Astrocyte of the hippocampus (primary cell): ENCODE measurements around the gene GNL1.
"Not testable (repeated sequence)": the region's sequence is repeated elsewhere in the genome, so short reads cannot be mapped to it uniquely, and the experiment has no call there.

Source experiments
- DNase-seq: peaks from one replicate; pipeline ENCODE4 v3.0.0; 2011; ENCODE audit warnings: low read depth, low spot score

Gene GNL1

DNA sequence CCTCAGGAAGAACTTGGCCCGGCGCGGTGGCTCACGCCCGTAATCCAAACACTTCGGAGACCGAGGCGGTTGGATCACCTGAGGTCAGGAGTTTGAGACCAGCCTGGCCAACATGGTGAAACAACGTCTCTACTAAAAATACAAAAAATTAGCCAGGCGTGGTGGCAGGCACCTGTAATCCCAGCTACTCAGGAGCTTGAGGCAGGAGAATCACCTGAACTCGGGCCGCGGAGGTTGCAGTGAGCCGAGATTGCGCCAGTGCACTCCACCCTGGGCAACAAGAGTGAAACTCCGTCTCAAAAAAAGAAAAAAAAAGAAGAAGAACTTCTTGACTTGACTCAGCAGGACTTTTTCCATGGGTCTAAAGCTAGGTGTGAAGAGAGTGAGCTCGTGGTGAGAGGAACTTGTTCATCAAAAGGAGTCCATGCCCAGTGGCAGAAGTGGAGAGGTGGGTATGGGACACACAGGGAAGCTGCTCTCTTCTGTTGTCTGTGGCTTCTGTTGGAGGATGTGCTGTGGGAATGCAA is 26.9 kb downstream of the GNL1 start:
- not testable (repeated sequence) for DNase-seq

DNA sequence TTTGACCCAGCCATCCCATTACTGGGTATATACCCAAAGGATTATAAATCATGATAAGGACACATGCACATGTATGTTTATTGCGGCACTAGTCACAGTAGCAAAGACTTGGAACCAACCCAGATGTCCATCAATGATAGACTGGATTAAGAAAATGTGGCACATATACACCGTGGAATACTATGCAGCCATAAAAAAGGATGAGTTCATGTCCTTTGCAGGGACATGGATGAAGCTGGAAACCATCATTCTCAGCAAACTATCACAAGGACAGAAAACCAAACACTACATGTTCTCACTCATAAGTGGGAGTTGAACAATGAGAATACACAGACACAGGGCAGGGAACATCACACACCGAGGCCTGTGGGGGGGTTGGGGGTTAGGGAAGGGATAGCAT is 29.8 kb downstream of the GNL1 start:
- not testable (repeated sequence) for DNase-seq

DNA sequence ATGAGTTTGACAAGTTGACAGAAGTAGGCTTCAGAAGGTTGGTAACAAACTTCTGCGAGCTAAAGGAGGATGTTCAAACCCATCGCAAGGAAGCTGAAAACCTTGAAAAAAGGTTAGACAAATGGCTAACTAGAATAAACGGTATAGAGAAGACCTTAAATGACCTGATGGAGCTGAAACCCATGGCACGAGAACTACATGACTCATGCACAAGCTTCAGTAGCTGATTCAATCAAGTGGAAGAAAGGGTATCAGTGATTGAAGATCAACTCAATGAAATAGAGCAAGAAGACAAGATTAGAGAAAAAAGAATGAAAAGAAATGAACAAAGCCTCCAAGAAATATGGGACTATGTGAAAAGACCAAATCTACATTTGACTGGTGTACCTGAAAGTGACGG is 34.3 kb downstream of the GNL1 start:
- DNase-seq, result not testable (repeated sequence)

DNA sequence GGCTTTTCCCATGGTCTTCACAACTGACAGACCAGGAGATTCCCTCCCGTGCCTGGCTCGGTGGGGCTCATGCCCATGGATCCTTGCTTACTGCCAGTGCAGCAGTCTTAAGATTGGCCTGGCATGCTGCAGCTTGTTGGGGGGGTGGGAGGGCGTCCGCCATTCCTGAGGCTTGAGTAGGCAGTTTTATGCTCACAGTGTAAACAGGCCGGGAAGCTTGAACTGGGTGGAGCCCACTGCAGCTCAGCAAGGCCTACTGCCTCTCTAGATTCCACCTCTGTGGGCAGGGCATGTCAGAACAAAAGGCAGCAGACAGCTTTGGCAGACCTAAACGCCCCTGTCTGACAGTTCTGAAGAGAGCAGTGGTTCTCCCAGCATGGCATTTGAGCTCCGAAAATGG is 35.2 kb downstream of the GNL1 start:
- DNase-seq, result peak; percentile 37

DNA sequence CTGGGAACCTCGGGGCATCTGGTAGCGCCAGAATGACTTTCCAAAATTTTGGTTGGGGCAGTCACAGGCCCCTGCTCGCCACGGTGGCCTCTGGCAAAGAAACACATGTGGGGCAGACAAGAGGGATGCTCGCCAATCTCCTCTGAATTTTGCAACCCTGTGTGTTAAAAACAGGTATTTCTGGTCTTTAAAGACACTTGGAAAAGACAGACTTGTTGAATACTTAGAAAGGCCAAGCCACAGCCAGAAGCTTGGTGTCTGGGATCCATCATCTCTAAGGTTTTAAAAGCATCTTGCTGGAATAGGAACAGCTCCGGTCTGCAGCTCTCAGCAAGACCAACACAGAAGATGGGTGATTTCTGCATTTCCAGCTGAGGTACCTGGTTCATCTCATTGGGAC is 35.8 kb downstream of the GNL1 start:
- DNase-seq, result no peak

DNA sequence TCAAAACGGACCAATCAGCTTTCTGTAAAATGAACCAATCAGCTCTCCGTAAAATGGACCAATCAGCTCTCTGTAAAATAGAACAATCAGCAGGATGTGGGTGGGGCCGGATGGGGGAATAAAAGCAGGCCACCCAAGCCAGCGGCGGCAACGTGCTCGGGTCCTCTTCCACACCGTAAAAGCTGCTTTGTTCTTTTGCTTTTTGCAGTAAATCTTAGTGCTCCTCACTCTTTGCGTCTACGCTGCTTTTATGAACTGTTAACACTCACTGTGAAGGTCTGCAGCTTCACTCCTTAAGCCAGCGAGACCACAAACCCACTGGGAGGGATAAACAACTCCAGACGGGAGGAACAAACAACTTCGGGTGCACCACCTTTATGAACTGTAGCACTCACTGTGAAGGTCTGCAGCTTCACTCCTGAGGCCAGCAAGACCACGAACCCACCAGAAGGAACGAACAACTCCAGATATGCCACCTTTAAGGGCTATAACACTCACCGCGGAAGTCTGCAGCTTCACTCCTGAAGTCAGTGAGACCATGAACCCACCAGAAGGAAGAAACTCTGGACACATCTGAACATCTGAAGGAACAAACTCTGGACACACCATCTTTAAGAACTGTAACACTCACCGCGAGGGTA is 37.7 kb downstream of the GNL1 start:
- DNase-seq, result not testable (repeated sequence)

DNA sequence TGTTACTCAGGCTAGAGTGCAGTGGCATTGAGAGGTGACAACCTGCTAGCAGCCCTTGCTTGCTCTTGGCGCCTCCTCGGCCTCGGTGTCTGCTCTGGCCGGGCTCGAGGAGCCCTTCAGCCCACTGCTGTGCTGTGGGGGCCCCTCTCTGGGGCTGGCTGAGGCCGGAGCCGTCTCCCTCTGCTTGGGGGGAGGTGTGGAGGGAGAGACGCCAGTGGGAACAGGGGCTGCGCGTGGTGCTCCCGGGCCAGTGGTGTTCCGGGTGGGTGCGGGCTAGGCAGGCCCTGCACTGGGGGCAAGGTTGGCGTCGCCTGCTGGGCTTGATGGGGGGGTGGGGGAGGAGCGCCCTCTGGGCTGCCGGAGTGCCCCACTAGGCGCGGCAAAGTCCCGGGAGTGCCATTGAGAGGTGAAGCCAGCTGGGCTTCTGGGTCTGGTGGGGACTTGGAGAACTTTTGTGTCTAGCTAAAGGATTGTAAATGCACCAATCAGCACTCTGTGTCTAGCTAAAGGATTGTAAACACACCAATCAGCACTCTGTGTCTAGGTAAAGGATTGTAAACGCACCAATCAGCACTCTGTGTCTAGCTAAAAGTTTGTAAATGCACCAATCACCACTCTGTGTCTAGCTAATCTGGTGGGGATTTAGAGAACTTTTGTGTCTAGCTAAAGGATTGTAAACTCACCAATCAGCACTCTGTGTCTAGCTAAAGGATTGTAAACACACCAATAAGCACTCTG is 38.4 kb downstream of the GNL1 start:
- not testable (repeated sequence) for DNase-seq

DNA sequence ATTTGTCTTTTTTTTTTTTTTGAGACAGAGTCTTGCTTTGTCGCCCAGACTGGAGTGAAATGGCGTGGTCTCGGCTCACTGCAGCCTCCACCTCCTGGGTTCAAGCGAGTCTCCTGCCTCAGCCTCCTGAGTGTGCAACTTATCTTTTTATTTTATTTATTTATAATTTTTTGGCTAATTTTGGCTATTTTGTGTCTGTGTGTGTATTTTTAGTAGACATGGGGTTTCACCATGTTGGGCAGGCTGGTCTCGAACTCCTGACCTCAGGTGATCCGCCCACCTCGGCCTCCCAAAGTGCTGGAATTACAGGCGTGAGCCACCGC is 39.6 kb downstream of the GNL1 start:
- not testable (repeated sequence) for DNase-seq

DNA sequence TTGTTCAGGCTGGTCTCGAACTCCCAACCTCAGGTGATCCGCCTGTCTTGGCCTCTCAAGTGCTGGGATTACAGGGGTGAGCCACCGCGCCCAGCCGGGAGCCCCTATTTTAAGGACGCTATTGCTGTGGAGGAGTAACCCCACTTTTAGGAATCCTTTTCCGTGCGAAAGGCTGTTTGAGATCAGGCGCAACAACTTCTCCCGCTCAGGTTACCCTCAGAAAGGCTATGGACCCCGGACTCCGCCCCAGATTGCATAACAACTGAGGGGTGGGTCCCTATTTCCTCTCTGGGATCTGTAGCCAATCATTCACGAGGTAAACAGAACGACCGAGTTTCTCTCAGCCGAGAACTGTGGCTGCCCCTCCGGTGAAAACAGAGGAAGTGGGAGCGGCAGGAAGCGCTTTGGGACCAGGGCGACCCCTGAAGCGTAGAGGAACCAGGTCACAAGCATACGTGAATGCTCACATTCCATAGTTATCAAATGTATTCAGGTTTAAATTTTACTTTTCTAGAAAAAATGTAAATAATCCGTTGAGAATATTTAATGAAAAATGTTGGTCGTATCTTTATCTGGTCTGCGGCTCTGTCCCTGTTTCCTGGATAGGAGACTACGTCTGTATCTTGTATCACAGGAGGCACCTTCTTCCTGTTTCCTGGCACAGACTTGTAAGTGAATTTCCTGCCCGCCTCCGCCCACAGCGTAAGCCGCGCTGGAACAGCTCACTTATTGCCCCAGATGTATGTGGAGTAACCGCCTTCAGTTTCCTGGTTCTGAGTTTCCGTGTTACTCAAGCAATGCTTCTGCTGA is 40.1 kb downstream of the GNL1 start:
- peak; percentile 88 for DNase-seq

DNA sequence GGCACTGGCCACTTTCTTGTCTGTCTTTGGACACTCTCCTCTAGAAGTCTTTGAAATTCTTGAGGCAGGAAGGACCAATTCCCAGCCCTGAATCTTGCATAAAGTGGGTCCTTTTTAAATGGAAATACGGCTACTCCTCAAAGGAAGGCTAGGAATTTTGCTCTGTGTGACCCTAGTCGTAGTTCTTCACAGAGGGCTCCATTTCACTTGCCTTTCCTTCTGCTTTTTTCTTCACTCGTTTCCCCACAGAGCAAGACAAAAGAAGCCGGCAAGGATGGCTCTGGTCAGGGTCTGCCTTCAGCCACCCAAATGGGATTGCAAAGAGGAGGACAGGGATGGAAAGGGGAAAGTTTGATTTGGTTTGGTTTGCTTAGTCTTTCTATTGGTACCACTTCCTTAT is 41.2 kb downstream of the GNL1 start:
- DNase-seq, result no peak

DNA sequence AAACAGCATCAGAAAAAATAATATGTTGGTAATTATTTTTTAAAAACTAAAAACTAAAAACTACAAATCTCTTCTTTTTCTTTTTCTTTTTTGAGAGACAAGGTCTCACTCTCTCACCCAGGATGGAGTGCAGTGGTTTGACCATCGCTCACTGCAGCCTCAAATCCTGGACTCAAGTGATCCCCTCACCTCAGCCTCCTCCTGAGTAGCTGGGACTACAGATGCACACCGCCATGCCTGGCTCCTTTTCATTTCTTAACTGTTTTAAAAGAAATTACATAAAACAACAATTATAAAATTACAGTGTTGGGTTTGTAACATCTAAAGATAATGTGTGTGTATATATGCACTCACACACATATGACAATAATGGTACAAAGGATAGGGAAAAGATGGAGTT is 42.8 kb downstream of the GNL1 start:
- no peak for DNase-seq

DNA sequence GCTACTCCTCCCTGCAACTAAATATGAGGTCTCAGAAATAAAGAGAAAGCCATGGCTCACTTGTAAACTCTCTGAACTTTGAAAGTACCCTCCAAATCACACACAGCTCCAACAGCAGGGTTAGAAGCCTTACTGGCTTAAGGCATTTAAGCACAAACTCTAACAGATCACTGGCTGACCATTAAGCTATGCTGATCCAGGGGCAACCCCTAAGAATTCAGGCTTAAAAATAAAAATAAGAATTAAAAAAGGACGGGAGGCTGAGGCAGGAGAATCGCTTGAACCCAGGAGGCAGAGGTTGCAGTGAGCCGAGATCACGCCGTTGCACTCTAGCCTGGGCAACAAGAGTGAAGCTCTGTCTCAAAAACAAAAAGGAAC is 45.1 kb downstream of the GNL1 start:
- DNase-seq, result no peak

DNA sequence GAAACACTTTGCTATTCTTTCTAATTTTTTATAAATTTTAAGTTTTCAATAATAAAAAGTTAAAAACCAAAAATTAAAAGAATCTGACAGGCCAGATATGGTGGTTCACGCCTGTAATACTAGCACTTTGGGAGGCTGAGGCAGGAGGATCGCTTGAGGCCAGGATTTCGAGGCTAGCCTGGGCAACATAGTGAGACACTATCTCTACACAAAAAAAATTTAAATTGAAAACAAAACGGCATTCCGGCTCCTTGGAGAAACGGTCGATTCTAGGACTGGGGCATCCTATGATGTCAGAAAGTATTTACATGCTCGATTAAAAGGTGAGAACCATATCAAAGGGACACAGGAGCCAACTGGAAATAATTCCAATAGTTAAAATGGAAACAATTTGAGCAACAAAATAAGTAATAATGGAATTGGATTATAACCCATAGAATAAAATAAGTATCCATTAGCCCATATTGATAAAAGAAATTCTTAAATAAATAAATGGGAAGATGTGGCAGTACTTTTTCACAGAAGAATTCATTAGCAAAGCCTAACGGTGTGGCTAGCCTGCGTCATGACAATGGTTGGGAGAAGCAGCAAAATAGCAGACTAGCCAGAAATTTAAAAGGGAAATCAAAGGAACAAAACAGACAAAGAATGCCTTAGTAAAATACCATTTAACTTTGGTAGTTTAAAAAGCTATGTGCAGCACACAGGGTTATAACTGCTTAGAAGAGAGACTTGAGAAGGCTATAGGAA is 45.7 kb downstream of the GNL1 start:
- DNase-seq, result no peak

DNA sequence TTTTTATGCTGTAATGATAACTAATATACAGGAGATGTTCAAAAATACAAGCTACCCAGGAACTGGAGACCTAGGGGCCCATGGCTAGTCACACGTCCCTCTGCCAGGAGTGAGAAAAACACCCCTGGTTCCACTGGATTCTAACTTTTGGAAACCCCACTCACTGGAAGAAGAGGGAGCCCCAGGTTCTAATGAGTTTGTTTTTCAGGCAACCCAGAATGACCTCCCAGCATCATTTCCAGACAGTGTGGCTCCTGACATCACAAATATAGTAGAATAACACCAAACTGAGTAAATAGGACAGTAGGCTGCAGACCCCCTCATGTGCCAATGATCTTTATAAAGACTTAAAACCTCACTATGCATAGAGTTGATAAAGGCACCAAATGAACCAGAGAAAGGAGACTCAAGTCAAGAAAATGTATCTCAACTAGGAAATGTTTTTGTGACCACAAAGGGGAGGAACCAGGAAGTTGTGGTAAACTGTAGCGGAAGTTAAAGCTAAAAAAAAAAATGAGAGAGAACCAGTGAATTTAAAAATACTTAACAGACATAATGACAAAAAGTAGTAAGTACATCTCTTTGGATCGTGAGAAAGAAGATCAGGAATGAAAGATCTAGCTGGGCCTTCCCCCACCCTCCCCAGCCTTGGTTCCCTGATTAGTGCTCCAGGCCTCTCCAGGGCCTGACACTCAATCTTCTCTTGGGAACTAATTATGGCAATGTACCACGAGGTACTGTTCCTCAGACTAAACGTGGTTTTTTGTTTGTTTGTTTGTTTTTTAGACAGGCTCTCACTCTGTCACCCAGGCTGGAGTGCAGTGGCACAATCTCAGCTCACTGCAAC is 47.2 kb downstream of the GNL1 start:
- no peak for DNase-seq

DNA sequence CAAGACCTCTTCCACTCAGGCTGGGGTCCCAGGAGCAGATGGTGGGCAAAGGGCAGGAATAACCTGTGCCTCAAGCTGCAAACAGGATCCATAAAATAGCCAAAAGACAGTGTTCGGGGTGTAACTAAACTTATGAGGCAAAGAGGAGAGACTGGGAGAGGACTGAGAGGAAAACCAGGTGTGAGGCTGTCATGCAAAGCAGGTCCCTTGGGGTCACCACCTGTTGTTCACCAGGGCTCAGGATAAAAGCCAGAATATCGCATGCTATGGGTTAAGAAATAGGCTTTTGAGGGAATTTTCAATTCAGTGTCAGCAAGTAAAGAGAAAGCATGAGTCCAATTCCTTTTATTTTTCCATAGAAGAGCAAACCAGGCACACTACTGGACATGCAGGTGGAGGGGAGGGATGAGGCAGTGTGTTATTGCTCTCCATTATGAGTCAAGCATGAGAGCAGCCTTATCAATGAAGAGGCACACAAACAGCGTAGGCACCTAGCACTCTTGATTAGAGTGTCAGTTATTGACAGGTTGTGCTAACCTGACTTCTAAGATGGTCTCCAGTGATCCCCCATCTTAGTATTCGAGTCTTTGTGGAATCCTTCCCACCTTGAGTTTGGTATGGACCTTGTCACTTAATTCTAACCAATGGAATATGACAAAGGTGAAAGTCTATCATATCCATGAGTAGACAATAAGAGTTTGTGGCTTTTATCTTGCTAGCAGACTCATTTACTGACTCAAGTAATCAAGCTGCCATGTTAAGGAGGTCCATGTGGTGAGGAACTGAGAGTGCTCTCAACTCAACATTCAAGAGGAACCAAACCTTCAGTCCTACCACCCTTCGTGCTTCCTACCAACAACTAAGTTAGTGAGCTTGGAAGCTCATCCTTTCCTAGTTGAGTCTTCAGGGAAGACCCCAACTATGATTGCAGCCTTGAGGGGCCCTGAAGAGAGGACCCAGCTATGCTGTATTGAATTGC is 48.2 kb downstream of the GNL1 start:
- no peak for DNase-seq

DNA sequence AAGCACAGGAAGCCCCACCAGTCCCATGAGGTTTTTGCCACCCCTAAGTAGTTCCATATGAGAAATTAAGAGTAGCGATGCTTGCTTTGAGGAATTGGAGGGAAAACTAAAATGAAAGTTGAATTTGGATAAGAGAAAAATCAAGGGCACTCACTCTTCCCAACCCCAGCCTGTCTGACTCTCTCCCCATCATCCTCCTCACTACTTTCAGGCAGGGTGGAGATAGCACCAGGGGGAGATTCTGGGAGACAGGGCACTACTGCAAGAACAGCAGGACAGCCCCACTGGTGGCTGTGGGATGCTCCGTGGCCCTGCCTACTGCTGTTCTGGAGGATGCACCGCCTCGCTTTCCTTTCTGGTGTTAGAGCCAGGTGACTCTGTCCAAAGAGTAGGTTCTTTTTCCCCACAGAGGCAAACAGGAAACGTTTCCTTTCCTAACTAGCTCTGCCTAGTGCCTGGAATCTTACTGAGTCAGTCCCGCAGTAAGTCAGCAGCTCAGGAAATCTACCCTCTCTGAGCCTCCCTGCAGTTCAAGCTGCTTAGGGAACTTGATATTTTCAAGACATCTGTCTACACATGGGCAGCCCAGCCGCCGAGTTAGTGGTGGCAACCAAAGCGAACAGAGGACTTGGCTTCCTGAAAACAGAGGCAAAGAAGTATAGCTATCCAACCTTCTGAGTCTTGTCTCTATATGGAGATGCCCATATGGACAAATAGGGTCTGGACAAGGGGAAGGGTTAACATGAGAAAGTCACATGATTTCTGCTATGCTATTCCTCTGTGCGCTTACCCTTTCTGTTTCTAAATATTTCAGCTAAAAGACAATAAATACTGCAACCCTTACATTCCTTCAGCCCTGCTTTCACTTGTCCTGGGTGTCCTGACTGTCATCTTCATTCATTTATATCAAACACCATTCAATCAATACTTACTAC is 55.6 kb downstream of the GNL1 start:
- no peak for DNase-seq

DNA sequence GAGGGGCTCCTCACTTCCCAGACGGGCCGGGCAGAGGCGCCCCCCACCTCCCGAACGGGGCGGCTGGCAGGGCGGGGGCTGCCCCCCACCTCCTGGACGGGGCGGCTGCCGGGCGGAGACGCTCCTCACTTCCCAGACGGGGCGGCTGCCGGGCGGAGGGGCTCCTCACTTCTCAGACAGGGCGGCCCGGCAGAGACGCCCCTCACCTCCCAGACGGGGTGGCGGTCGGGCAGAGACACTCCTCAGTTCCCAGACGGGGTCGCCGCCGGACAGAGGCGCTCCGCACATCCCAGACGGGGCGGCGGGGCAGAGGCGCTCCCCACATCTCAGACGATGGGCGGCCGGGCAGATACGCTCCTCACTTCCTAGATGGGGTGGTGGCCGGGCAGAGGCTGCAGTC is 57.6 kb downstream of the GNL1 start:
- DNase-seq, result not testable (repeated sequence)

DNA sequence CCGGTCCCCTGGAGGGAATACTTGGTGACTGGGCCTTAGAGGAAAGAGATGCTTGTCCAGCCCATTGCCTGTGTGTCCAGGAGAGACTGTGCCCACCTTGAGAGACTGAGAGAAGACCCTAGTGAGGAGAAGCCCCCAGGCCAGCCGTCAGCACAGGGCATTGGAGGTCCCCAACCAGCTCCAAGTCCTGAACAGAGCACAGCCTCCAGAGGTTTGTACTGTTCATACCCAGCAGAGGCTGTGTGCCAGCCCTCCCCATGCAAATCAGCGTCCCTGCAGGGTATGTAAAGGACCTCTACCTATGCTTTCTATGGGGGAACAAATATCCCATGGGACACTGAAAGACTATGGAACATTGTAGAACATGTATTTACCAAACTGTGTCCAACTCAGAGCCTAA is 58.6 kb downstream of the GNL1 start:
- no peak for DNase-seq

DNA sequence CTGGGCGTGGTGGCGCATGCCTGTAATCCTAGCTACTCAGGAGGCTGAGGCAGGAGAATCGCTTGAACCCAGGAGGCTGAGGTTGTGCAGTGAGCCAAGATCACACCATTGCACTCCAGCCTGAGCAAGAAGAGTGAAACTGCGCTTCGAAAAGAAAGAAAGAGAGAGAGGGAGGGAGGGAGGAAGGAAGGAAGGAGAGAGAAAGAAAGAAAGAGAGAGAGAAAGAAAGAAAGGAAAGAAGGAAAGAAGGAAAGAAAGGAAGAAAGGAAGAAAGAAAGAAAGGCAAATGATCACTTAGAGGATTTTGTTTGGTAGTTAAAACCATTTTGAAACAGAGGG is 59.1 kb downstream of the GNL1 start:
- DNase-seq, result not testable (repeated sequence)
